Measurements from ENCODE around the gene KANK3. TPM values are rescaled to one million over a fixed set of nuclear protein-coding genes. Genes with fewer than 3 reads are reported as not detected.

Gene KANK3
- polyA plus RNA-seq, 1 donor from 2014 or later, result 2.8 TPM

DNA sequence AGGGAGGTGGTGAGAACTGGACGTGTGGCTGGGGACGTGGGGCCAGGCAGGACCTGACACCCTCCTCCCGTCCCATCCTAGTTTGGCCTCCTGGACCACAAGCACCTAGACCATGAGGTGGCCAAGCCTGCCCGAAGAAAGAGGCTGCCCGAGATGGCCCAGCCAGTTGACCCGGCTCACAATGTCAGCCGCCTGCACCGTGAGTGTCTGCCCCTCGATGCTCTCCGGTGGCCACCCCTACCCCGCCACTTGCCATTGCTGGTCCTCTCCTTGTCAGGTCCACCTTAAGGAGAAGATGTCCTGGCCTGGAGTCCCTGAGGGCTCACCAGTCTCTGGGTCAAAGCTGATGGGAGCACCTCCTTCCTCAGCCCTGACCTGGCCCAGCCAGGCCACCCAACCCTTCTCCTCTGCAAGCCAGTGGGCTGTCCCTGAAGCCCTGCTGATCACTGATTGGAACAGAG lies 23.1 kb upstream of the KANK3 start:
- Histone ChIP-seq H2AFZ (ENCODE audit: low read depth, low read length) (no peak overlapping the region), H4K20me1 (ENCODE audit: insufficient read depth) (no peaks in the 10 kb centered on the region), H3K36me3 (ENCODE audit: insufficient read depth, low read length) (no peaks in the 10 kb centered on the region), H3K4me2 (ENCODE audit: low read length) (no peak overlapping the region), H3K4me3 (ENCODE audit: low read length) (no peak overlapping the region), H3K9me3 (ENCODE audit: low read length) (no peaks in the 10 kb centered on the region), H3K9ac (ENCODE audit: low read length) (no peak overlapping the region), H3K79me2 (replicated peaks; ENCODE audit: insufficient read depth, low read length) (no peaks in the 10 kb centered on the region), H3F3A (ENCODE audit: insufficient read depth, low read length, poor library complexity, severe bottlenecking) (no peaks in the 10 kb centered on the region), H3K27ac (ENCODE audit: low read length) (no peak overlapping the region), H3K9me2 (ENCODE audit: insufficient read depth, low read length) (no peaks in the 10 kb centered on the region), H3K27me3 (ENCODE audit: insufficient read depth, low read depth, low read length) (peaks cover 45% of the 10 kb centered on the region)
- TF ChIP-seq EP300 (conservative IDR thresholded peaks at IDR 0.05; ENCODE audit: poor library complexity, severe bottlenecking) (no peak), SMC3 (conservative IDR thresholded peaks at IDR 0.05; ENCODE audit: poor library complexity) (no peak)
- TF ChIP-seq, protein P1, sequence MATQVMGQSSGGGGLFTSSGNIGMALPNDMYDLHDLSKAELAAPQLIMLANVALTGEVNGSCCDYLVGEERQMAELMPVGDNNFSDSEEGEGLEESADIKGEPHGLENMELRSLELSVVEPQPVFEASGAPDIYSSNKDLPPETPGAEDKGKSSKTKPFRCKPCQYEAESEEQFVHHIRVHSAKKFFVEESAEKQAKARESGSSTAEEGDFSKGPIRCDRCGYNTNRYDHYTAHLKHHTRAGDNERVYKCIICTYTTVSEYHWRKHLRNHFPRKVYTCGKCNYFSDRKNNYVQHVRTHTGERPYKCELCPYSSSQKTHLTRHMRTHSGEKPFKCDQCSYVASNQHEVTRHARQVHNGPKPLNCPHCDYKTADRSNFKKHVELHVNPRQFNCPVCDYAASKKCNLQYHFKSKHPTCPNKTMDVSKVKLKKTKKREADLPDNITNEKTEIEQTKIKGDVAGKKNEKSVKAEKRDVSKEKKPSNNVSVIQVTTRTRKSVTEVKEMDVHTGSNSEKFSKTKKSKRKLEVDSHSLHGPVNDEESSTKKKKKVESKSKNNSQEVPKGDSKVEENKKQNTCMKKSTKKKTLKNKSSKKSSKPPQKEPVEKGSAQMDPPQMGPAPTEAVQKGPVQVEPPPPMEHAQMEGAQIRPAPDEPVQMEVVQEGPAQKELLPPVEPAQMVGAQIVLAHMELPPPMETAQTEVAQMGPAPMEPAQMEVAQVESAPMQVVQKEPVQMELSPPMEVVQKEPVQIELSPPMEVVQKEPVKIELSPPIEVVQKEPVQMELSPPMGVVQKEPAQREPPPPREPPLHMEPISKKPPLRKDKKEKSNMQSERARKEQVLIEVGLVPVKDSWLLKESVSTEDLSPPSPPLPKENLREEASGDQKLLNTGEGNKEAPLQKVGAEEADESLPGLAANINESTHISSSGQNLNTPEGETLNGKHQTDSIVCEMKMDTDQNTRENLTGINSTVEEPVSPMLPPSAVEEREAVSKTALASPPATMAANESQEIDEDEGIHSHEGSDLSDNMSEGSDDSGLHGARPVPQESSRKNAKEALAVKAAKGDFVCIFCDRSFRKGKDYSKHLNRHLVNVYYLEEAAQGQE (IDR thresholded peaks at IDR 0.05; ENCODE audit: borderline replicate concordance), result no peak

DNA sequence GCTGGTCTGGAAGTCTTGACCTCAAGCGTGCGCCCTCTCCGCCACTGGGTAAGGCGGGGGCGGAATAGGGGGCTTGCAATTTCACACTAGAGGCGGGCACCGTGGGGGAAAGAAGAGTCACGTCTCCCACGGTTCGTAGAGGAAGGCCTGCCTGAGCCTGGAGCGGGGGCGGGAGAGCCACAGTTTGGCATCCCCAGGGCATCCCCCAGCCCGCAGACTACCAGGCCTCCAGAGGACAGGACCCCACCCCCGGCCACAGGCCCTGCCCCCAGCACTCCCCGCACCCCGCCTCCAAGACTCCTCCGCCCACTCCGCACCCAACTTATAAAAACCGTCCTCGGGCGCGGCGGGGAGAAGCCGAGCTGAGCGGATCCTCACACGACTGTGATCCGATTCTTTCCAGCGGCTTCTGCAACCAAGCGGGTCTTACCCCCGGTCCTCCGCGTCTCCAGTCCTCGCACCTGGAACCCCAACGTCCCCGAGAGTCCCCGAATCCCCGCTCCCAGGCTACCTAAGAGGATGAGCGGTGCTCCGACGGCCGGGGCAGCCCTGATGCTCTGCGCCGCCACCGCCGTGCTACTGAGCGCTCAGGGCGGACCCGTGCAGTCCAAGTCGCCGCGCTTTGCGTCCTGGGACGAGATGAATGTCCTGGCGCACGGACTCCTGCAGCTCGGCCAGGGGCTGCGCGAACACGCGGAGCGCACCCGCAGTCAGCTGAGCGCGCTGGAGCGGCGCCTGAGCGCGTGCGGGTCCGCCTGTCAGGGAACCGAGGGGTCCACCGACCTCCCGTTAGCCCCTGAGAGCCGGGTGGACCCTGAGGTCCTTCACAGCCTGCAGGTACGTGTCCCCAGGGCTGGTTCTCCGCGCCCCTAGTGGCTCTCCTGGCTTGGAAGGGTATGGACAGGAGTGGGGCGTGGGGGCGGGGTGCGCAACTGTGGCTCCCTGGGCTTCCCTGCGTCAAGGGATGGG lies 21.0 kb upstream of the KANK3 start, which contains the start of gene ANGPTL4:
Gene ANGPTL4, plus strand, starts transcription at position 353 of the 969 bp plus-strand sequence. Its CDS starts 167 bp downstream, at position 520.
- Histone ChIP-seq H3K4me3 (ENCODE audit: low read length) (peak within 1 kb of the TSS; percentile 60), H3K9me3 (ENCODE audit: low read length) (no peaks in the 10 kb centered on the region), H3K79me2 (replicated peaks; ENCODE audit: insufficient read depth, low read length) (no peaks in the 10 kb centered on the region), H4K20me1 (ENCODE audit: insufficient read depth) (no peaks in the 10 kb centered on the region), H3K4me2 (ENCODE audit: low read length) (no peak within 1 kb of the TSS), H3K9ac (ENCODE audit: low read length) (peak within 1 kb of the TSS; percentile 9), H3F3A (ENCODE audit: insufficient read depth, low read length, poor library complexity, severe bottlenecking) (no peaks in the 10 kb centered on the region), H3K36me3 (ENCODE audit: insufficient read depth, low read length) (no peaks in the 10 kb centered on the region), H3K27me3 (ENCODE audit: insufficient read depth, low read depth, low read length) (peaks cover 45% of the 10 kb centered on the region), H3K27ac (ENCODE audit: low read length) (no peak within 1 kb of the TSS), H3K9me2 (ENCODE audit: insufficient read depth, low read length) (no peaks in the 10 kb centered on the region), H2AFZ (ENCODE audit: low read depth, low read length) (no peak within 1 kb of the TSS)
- peak; percentile 26 for TF ChIP-seq EZH2 (IDR thresholded peaks at IDR 0.05; ENCODE audit: borderline replicate concordance, insufficient read depth, low read length, poor library complexity, severe bottlenecking)
- TF ChIP-seq, protein P2, sequence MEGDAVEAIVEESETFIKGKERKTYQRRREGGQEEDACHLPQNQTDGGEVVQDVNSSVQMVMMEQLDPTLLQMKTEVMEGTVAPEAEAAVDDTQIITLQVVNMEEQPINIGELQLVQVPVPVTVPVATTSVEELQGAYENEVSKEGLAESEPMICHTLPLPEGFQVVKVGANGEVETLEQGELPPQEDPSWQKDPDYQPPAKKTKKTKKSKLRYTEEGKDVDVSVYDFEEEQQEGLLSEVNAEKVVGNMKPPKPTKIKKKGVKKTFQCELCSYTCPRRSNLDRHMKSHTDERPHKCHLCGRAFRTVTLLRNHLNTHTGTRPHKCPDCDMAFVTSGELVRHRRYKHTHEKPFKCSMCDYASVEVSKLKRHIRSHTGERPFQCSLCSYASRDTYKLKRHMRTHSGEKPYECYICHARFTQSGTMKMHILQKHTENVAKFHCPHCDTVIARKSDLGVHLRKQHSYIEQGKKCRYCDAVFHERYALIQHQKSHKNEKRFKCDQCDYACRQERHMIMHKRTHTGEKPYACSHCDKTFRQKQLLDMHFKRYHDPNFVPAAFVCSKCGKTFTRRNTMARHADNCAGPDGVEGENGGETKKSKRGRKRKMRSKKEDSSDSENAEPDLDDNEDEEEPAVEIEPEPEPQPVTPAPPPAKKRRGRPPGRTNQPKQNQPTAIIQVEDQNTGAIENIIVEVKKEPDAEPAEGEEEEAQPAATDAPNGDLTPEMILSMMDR (IDR thresholded peaks at IDR 0.05; ENCODE audit: poor library complexity, severe bottlenecking), result peak; percentile 27
- TF ChIP-seq, protein P1 (IDR thresholded peaks at IDR 0.05; ENCODE audit: borderline replicate concordance), result no peak
- TF ChIP-seq MXI1 (conservative IDR thresholded peaks at IDR 0.05; ENCODE audit: poor library complexity, severe bottlenecking), result no peak

Data from neural cell (in vitro differentiated cells).